Memory B cell (primary cell): ENCODE data around the gene MSRB3.
"Not testable (repeated sequence)": the region's sequence is repeated elsewhere in the genome, so short reads cannot be mapped to it uniquely, and the experiment has no call there.

ENCODE experiments used
- ATAC-seq: fragments of 150-1000 bp; cut with Tn5 transposase; 2 replicates; pipeline ENCODE4 v1.10.0; 2021; ENCODE audit warnings: low read depth, mild to moderate bottlenecking, moderate library complexity
- DNase-seq, 2 donors: peaks; one replicate each; pipeline ENCODE4 v3.0.0; 2022; ENCODE audit warnings: low spot score in 2 of 2
- H3K27ac Mint-ChIP-seq: one replicate; pipeline ENCODE4 v1.8.0; 2022; ENCODE audit warnings: mild to moderate bottlenecking, moderate library complexity, mixed read lengths
- H3K27me3 Mint-ChIP-seq: one replicate; pipeline ENCODE4 v1.8.0; 2022; ENCODE audit warnings: mixed read lengths
- H3K36me3 Mint-ChIP-seq: one replicate; pipeline ENCODE4 v1.8.0; 2022; ENCODE audit warnings: mild to moderate bottlenecking, mixed read lengths
- H3K4me1 Mint-ChIP-seq: one replicate; pipeline ENCODE4 v1.8.0; 2022; ENCODE audit warnings: mixed read lengths
- H3K4me3 Mint-ChIP-seq: one replicate; pipeline ENCODE4 v1.8.0; 2022; ENCODE audit warnings: mild to moderate bottlenecking, moderate library complexity, mixed read lengths
- H3K9me3 Mint-ChIP-seq: one replicate; pipeline ENCODE4 v1.8.0; 2022; ENCODE audit warnings: mixed read lengths

The MSRB3 gene

DNA sequence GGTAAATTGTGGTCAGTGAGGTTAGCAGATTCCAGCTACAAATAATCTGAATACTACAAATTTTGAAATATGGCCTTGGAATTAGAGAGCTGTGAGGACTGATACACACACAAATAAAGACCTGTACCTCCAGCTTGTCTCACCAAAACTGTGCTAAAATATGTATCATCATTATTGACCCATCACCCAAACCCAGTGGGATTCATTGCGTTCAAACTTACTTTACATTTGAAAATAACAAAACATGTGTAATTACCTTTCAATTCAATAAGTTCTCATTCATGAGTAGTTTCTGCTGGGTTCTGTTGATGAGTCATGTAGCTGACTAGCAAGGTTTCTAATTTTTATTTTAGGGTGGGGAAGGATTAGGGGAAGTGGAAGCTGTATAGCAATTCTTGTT, 170.9 kb downstream of the MSRB3 start:
- Mint-ChIP-seq H3K27ac (no peak overlapping the region), H3K4me3 (no peak overlapping the region), H3K4me1 (no peaks in the 10 kb centered on the region), H3K36me3 (no peaks in the 10 kb centered on the region), H3K9me3 (no peaks in the 10 kb centered on the region), H3K27me3 (no peaks in the 10 kb centered on the region)
- no peak for ATAC-seq
- no peak for DNase-seq

DNA sequence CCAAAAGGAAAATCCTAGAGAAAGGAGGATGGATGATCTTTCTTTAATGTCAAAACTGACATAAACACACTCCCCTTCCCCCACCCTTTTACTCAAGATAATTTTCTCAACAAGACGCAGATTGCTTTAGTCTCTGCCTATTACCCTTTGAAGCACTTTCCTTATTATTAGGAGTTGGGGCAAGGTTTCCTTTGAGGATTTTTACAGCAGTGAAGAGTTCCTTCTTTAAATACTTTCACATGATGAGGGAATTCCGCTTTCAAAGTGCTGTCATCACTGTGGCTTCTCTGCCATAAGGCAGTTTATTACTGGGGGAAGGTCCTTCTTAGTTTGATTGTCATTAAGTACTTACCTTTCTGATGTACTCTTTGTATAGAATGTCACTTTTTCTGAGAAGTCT, 172.1 kb downstream of the MSRB3 start:
- H3K27me3 Mint-ChIP-seq: no peaks in the 10 kb centered on the region
- ATAC-seq: no peak
- no peak overlapping the region for H3K27ac Mint-ChIP-seq
- H3K4me3 Mint-ChIP-seq: no peak overlapping the region
- no peaks in the 10 kb centered on the region for H3K9me3 Mint-ChIP-seq
- H3K36me3 Mint-ChIP-seq: no peaks in the 10 kb centered on the region
- no peak for DNase-seq
- H3K4me1 Mint-ChIP-seq: no peaks in the 10 kb centered on the region

DNA sequence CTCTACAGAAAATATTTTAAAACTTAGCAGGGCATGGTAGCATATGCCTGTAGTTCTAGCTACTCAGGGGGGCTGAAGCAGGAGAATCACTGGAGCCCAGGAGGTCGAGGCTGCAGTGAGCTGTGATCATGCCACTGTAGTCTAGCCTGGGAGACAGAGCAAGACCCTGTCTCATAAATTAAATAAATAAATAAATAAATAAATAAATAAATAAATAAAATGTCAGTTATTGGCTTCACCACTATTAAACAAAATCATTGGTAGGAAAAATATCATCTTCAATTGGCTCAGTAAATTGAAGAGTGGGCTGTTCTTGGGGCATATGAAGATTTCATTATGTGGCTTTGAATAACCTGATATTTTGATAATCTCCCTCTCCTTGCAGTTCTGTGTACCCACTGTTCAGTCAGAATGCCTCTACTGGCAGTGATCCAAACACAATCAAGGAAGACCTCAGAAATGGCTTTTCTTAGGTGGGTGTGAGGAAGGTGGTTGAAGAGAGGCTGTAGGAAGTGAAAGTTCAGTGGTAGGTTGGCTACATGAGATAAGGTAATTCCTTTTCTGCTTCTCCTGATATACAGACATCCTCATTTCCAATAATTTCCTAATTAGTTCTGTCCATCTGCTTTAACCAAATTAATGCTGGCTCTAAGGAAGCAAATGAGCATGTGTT, 175.8 kb downstream of the MSRB3 start:
- Mint-ChIP-seq H3K36me3 (no peaks in the 10 kb centered on the region), H3K9me3 (no peaks in the 10 kb centered on the region), H3K27me3 (no peaks in the 10 kb centered on the region), H3K27ac (no peak overlapping the region), H3K4me1 (no peaks in the 10 kb centered on the region), H3K4me3 (no peak overlapping the region)
- DNase-seq (no peak), ATAC-seq (no peak)

DNA sequence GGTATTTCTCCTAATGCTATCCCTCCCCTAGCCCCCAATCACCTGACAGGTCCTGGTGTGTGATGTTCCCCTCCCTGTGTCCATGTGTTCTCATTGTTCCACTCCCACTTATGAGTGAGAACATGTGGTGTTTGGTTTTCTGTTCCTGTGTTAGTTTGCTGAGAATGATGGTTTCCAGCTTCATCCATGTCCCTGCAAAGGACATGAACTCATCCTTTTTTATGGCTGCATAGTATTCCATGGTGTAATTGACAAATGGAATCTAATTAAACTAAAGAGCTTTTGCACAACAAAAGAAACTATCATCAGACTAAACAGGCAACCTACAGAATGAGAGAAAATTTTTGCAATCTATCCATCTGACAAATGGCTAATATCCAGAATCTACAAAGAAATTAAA, 178.9 kb downstream of the MSRB3 start:
- not testable (repeated sequence) for ATAC-seq, H3K36me3 Mint-ChIP-seq, H3K27ac Mint-ChIP-seq, H3K27me3 Mint-ChIP-seq, H3K9me3 Mint-ChIP-seq, DNase-seq, H3K4me1 Mint-ChIP-seq, H3K4me3 Mint-ChIP-seq

DNA sequence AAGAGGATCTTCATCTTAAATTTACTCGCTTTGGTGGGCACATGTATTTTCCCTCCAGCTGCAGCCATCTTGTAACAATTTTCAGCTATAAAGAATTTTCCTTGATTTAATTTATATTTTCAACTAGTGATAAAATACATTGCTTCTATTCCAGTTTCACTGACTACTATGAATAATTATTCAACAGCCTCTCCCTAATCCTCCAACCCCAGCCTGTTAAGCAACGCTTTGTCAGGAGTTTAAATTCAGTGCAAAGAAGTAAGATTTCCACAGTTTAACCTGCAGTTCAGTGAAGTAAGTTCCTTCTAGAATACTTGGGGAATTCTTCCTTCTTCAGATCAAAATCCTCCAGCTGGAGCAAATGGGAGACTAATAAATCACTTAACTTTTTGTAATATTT, 180.2 kb downstream of the MSRB3 start:
- ATAC-seq: no peak
- Mint-ChIP-seq H3K27ac (no peak overlapping the region), H3K36me3 (no peaks in the 10 kb centered on the region), H3K27me3 (no peaks in the 10 kb centered on the region), H3K4me3 (no peak overlapping the region), H3K4me1 (no peaks in the 10 kb centered on the region), H3K9me3 (no peaks in the 10 kb centered on the region)
- no peak for DNase-seq

DNA sequence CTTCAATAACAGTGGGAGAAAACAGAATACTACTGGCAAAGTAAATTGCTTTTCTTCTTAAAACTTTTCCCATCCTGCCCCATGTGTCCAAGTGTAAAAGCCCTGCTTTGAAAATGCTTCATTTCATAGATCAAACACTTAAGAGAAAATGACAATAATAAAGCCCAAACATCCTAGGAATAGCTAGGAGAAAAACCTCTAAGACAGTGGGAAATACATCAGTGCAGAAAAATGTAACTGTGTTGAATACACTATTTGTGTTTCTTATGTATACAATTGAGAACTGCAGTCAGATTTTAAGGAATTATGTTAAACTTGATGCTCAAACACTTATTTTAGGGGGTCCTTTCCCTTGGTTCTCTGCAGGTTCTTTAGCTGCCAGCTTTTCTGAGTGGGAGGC, 181.1 kb downstream of the MSRB3 start:
- no peaks in the 10 kb centered on the region for H3K4me1 Mint-ChIP-seq
- H3K9me3 Mint-ChIP-seq: no peaks in the 10 kb centered on the region
- DNase-seq (no peak), ATAC-seq (no peak)
- no peaks in the 10 kb centered on the region for H3K36me3 Mint-ChIP-seq
- no peak overlapping the region for H3K4me3 Mint-ChIP-seq
- no peaks in the 10 kb centered on the region for H3K27me3 Mint-ChIP-seq
- no peak overlapping the region for H3K27ac Mint-ChIP-seq

DNA sequence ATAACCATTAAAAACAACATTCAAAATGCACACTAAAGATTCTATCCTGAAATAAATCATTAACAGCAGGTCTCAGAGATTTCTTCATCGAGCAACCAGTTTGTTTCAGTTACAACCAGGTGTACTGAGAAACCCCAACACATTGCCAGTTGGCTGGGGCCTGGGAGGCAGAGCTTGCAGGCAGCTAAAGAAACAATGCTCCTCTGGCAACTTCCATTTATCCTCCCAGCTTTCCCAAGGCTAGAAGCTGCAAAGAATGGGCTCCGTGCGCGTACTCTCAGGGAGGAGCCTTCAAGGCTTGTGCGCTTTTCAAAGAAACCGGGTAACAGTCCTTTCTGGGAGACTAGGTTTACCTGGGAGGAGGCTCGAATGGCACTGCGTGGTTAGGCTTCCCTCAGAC, 181.6 kb downstream of the MSRB3 start:
- no peak overlapping the region for H3K27ac Mint-ChIP-seq
- no peaks in the 10 kb centered on the region for H3K9me3 Mint-ChIP-seq
- DNase-seq (no peak), ATAC-seq (no peak)
- H3K4me1 Mint-ChIP-seq: no peaks in the 10 kb centered on the region
- no peaks in the 10 kb centered on the region for H3K27me3 Mint-ChIP-seq
- no peak overlapping the region for H3K4me3 Mint-ChIP-seq
- H3K36me3 Mint-ChIP-seq: no peaks in the 10 kb centered on the region

DNA sequence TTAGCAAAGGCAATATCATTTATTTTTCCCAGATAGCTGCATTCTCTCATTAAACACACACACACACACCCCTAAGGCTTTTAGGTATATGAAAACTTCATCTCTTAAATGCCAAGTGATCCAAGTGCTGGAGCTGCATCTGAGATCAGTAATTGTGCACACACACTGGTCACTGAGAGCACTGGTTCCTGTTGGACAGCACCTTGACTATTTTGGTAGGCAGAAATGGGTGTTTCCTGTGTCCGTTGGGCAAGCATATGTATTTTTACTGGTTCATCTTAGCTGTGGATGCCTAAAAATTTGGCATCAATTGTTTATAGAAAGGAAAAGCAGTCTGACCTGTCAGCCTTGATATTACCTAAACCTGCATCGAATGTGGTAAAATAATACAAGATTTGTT, 182.5 kb downstream of the MSRB3 start:
- no peak overlapping the region for H3K27ac Mint-ChIP-seq
- no peaks in the 10 kb centered on the region for H3K4me1 Mint-ChIP-seq
- no peaks in the 10 kb centered on the region for H3K9me3 Mint-ChIP-seq
- no peak for ATAC-seq
- H3K27me3 Mint-ChIP-seq: no peaks in the 10 kb centered on the region
- DNase-seq: no peak
- no peak overlapping the region for H3K4me3 Mint-ChIP-seq
- no peaks in the 10 kb centered on the region for H3K36me3 Mint-ChIP-seq

DNA sequence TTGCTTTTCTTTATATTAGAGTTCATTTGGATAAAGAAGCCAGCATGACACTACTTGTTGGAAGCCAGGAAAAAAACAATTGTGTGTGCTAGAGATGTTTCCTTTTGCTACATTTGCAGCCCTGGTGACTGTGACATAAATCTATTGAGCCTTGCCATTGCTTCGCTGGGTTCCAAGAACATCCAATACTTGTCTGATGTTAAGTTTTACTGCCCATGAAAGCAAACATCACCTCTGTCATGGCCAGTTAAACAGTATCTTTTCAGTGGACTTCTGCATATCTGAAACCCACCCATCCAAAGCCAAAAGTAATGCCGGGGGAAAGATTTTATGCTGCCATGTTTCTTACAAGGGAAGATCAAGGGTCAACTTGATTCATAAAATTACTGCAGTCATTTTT, 184.0 kb downstream of the MSRB3 start:
- Mint-ChIP-seq H3K27ac (no peak overlapping the region), H3K36me3 (no peaks in the 10 kb centered on the region), H3K4me3 (no peak overlapping the region), H3K9me3 (no peaks in the 10 kb centered on the region), H3K27me3 (no peaks in the 10 kb centered on the region), H3K4me1 (no peaks in the 10 kb centered on the region)
- DNase-seq (no peak), ATAC-seq (no peak)

DNA sequence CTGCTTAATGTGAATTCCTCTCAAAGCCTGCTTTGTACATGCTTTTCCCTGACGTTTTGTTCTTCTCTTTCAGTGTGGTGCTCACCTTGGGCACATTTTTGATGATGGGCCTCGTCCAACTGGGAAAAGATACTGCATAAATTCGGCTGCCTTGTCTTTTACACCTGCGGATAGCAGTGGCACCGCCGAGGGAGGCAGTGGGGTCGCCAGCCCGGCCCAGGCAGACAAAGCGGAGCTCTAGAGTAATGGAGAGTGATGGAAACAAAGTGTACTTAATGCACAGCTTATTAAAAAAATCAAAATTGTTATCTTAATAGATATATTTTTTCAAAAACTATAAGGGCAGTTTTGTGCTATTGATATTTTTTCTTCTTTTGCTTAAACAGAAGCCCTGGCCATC, 184.6 kb downstream of the MSRB3 start:
- no peaks in the 10 kb centered on the region for H3K36me3 Mint-ChIP-seq
- H3K27ac Mint-ChIP-seq: no peak overlapping the region
- no peaks in the 10 kb centered on the region for H3K4me1 Mint-ChIP-seq
- no peaks in the 10 kb centered on the region for H3K9me3 Mint-ChIP-seq
- H3K27me3 Mint-ChIP-seq: no peaks in the 10 kb centered on the region
- no peak for ATAC-seq
- no peak for DNase-seq
- no peak overlapping the region for H3K4me3 Mint-ChIP-seq

DNA sequence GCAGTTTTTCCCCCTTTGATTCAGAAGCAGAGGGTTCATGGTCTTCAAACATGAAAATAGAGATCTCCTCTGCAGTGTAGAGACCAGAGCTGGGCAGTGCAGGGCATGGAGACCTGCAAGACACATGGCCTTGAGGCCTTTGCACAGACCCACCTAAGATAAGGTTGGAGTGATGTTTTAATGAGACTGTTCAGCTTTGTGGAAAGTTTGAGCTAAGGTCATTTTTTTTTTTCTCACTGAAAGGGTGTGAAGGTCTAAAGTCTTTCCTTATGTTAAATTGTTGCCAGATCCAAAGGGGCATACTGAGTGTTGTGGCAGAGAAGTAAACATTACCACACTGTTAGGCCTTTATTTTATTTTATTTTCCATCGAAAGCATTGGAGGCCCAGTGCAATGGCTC, 185.1 kb downstream of the MSRB3 start:
- Mint-ChIP-seq H3K4me3 (no peak overlapping the region), H3K9me3 (no peaks in the 10 kb centered on the region), H3K27ac (no peak overlapping the region), H3K36me3 (no peaks in the 10 kb centered on the region), H3K27me3 (no peaks in the 10 kb centered on the region), H3K4me1 (no peaks in the 10 kb centered on the region)
- ATAC-seq (no peak), DNase-seq (no peak)

DNA sequence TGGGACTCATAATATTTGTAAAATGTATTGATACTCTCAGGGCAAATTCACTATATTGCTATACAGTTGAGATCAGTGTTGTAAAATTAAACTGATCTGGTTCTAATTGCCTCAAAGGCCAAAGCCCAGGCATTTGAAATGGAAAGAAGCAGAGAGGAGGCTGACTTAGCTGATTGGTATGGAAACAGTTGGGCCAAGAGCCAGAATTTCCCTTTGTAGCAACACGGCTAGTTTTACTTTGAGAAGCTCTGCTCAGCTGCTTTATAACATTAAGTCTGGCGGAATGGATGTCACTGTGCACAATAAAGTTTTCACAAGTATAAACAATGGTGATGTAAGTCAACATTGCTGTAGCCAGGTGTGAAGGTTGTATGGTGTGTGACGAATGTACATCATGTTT, 186.4 kb downstream of the MSRB3 start:
- no peaks in the 10 kb centered on the region for H3K9me3 Mint-ChIP-seq
- no peak overlapping the region for H3K27ac Mint-ChIP-seq
- no peak for DNase-seq
- no peaks in the 10 kb centered on the region for H3K4me1 Mint-ChIP-seq
- no peaks in the 10 kb centered on the region for H3K36me3 Mint-ChIP-seq
- H3K4me3 Mint-ChIP-seq: no peak overlapping the region
- ATAC-seq: no peak
- no peaks in the 10 kb centered on the region for H3K27me3 Mint-ChIP-seq

DNA sequence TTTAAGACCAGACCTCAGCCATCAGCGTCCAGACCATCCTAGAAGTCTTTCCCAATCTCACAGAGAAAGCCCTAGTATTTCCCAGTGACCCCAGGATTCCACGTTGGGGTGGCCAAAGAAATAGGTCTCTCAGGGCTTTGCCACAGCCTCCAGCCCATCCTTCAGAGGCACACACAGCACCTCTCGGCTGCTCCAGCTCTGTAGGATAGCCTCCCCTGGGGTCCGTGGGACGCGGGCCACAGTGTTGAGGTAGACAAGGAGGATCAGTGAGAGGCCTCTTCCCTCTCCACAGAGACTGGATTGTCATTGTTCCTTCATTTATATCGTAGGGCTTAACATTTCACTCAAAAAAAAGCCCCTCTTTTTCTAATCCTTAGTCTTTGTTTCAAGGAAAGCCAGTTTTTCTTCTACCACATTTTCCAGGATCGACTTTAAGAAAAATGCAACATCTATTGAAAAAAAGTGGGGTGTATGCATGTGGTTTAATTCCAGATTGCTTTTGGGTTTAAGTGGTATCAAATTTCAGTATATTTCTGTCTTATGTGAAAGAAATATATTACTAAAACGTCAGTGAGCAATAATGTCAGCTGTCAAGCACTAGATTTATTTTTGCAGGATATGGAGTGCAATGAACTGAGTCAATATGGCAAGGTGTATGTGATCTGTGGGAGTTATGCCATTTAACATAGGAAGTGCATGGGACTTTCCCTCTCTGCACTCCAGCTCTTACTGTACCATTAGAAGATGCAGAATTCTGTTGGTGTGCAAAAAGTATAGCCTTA, 187.5 kb downstream of the MSRB3 start:
- Mint-ChIP-seq H3K36me3 (no peaks in the 10 kb centered on the region), H3K4me3 (no peak overlapping the region), H3K27me3 (no peaks in the 10 kb centered on the region), H3K27ac (no peak overlapping the region), H3K4me1 (no peaks in the 10 kb centered on the region), H3K9me3 (no peaks in the 10 kb centered on the region)
- DNase-seq: no peak
- ATAC-seq: no peak

DNA sequence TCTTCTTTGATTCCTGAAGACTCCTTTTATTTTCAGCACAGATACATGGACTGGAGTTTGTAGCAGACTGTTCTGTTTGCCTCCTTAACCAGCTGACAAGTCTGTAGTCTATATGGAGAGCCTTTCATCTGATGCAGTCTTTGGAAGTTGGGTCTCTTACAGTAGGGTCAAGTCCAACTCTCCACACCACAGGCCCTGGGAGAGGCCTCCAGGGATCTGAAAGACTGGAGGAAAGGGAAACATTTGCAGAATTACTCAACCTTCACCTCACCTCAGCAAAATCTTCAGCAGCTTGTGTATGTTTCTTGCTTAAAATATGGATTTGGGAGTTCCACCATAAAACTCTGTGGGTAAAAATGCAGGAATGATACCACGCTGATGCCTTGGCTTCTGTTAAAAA, 188.4 kb downstream of the MSRB3 start:
- Mint-ChIP-seq H3K36me3 (no peaks in the 10 kb centered on the region), H3K4me3 (no peak overlapping the region), H3K27me3 (no peaks in the 10 kb centered on the region), H3K27ac (no peak overlapping the region), H3K4me1 (no peaks in the 10 kb centered on the region), H3K9me3 (no peaks in the 10 kb centered on the region)
- DNase-seq (no peak), ATAC-seq (no peak)

DNA sequence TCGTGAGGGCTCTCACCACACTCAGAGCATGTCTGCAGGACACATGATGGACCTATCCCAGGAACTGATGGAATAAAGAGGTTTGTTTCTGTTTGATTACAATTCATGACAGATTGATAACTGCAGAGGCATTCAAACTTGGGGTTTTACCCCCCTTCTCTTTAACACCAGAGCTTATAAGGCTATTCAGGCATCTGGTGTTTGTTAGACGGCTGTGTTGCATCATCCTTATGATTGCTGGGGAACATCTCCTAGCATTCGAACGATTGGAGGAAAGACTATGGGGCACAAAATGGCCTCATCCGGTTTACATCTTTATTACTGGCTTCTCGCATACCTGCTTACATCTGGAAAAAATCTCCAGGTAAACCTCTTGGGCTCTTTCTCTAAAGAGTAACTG, 191.8 kb downstream of the MSRB3 start:
- ATAC-seq: no peak
- H3K27ac Mint-ChIP-seq: no peak overlapping the region
- no peaks in the 10 kb centered on the region for H3K36me3 Mint-ChIP-seq
- no peaks in the 10 kb centered on the region for H3K4me1 Mint-ChIP-seq
- H3K9me3 Mint-ChIP-seq: no peaks in the 10 kb centered on the region
- DNase-seq: no peak
- H3K4me3 Mint-ChIP-seq: no peak overlapping the region
- H3K27me3 Mint-ChIP-seq: no peaks in the 10 kb centered on the region
